ENCODE measurements around the gene MAGOHB.

DNA sequence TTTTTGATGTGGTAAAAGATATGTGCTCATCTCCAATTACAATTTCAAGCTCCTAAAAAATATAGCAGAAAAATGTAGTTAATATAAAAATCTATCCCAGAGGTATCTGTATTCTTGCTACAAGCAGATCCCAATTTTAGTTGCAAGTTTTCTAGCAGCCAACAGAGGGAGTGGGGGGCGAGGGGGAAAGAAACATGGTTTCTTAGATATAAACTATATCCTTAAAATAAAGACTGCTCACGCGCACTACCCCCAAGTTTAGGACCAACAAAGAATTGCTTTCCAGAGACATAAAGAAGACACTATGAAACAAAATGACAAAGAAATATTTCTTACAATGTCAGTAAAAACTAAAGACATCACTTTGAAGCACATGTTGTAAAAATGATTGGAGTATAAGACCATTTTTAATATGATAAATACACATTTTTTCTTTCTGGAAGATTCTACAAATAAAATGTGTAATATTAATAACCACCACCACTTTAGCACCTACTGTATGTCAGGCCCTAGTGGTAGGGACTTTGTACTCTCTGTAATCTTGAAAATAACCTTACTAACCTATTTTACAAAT, 5.4 kb downstream of the MAGOHB start:
- TF ChIP-seq, protein P1, sequence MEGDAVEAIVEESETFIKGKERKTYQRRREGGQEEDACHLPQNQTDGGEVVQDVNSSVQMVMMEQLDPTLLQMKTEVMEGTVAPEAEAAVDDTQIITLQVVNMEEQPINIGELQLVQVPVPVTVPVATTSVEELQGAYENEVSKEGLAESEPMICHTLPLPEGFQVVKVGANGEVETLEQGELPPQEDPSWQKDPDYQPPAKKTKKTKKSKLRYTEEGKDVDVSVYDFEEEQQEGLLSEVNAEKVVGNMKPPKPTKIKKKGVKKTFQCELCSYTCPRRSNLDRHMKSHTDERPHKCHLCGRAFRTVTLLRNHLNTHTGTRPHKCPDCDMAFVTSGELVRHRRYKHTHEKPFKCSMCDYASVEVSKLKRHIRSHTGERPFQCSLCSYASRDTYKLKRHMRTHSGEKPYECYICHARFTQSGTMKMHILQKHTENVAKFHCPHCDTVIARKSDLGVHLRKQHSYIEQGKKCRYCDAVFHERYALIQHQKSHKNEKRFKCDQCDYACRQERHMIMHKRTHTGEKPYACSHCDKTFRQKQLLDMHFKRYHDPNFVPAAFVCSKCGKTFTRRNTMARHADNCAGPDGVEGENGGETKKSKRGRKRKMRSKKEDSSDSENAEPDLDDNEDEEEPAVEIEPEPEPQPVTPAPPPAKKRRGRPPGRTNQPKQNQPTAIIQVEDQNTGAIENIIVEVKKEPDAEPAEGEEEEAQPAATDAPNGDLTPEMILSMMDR (IDR thresholded peaks at IDR 0.05), result peak; percentile 55
- no peak for TF ChIP-seq NRF1 (IDR thresholded peaks at IDR 0.05; ENCODE audit: low read depth, low read length)
- TF ChIP-seq MEF2A (IDR thresholded peaks at IDR 0.05; ENCODE audit: borderline replicate concordance, low read depth), result no peak
- TF ChIP-seq POLR2AphosphoS5 (IDR thresholded peaks at IDR 0.05; ENCODE audit: low read depth, low read length), result no peak
- TF ChIP-seq, protein P2, sequence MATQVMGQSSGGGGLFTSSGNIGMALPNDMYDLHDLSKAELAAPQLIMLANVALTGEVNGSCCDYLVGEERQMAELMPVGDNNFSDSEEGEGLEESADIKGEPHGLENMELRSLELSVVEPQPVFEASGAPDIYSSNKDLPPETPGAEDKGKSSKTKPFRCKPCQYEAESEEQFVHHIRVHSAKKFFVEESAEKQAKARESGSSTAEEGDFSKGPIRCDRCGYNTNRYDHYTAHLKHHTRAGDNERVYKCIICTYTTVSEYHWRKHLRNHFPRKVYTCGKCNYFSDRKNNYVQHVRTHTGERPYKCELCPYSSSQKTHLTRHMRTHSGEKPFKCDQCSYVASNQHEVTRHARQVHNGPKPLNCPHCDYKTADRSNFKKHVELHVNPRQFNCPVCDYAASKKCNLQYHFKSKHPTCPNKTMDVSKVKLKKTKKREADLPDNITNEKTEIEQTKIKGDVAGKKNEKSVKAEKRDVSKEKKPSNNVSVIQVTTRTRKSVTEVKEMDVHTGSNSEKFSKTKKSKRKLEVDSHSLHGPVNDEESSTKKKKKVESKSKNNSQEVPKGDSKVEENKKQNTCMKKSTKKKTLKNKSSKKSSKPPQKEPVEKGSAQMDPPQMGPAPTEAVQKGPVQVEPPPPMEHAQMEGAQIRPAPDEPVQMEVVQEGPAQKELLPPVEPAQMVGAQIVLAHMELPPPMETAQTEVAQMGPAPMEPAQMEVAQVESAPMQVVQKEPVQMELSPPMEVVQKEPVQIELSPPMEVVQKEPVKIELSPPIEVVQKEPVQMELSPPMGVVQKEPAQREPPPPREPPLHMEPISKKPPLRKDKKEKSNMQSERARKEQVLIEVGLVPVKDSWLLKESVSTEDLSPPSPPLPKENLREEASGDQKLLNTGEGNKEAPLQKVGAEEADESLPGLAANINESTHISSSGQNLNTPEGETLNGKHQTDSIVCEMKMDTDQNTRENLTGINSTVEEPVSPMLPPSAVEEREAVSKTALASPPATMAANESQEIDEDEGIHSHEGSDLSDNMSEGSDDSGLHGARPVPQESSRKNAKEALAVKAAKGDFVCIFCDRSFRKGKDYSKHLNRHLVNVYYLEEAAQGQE (IDR thresholded peaks at IDR 0.05; ENCODE audit: low read depth, low read length), result no peak
- TF ChIP-seq, protein P3, sequence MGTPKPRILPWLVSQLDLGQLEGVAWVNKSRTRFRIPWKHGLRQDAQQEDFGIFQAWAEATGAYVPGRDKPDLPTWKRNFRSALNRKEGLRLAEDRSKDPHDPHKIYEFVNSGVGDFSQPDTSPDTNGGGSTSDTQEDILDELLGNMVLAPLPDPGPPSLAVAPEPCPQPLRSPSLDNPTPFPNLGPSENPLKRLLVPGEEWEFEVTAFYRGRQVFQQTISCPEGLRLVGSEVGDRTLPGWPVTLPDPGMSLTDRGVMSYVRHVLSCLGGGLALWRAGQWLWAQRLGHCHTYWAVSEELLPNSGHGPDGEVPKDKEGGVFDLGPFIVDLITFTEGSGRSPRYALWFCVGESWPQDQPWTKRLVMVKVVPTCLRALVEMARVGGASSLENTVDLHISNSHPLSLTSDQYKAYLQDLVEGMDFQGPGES (IDR thresholded peaks at IDR 0.05; ENCODE audit: low read depth, low read length), result no peak
- no peak for TF ChIP-seq SIN3A (IDR thresholded peaks at IDR 0.05; ENCODE audit: borderline replicate concordance, low read depth, low read length)
- no peak for TF ChIP-seq TAF1 (IDR thresholded peaks at IDR 0.05; ENCODE audit: borderline replicate concordance, low read depth, low read length)
- TF ChIP-seq RAD21 (IDR thresholded peaks at IDR 0.05; ENCODE audit: low read length), result no peak
- no peak for TF ChIP-seq GABPA (IDR thresholded peaks at IDR 0.05; ENCODE audit: low read depth)

All from SK-N-SH (cell line).